ENCODE measurements around the gene CD34. TPM values are rescaled to one million over a fixed set of nuclear protein-coding genes. Genes with fewer than 3 reads are reported as not detected.
"Not testable (repeated sequence)": the region's sequence is repeated elsewhere in the genome, so short reads cannot be mapped to it uniquely, and the experiment has no call there.

Gene CD34
- polyA plus RNA-seq, 1 donor from 2014 or later, result not detected

DNA sequence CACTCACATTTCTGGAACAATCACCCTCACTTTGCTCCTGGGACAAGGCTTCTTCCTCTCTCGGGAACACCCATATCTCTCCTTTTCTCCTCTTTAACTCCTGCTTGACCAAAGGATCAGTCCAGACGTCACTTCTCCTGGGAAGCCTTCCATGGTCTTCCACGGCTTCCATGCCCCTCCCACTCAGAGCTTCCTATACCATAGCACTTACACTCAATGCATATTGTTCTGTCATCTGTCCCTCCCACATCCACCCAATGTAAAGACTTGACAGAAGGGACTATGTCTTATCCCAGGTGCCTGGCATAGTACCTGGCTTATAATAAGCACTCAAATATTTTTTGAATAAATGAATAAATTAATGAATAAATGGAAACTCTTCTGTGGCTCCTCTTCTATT, 28.2 kb downstream of the CD34 start:
- no peaks in the 10 kb centered on the region for H4K20me1 ChIP-seq (ENCODE audit: insufficient read depth)
- TF ChIP-seq TAF1 (IDR thresholded peaks at IDR 0.05; ENCODE audit: low read depth) (no peak), EZH2 (IDR thresholded peaks at IDR 0.05; ENCODE audit: borderline replicate concordance, insufficient read depth, low read length, poor library complexity, severe bottlenecking) (no peak), POLR2AphosphoS5 (IDR thresholded peaks at IDR 0.05) (no peak), RAD21 (conservative IDR thresholded peaks at IDR 0.05) (no peak), EP300 (conservative IDR thresholded peaks at IDR 0.05; ENCODE audit: poor library complexity, severe bottlenecking) (no peak), MXI1 (conservative IDR thresholded peaks at IDR 0.05; ENCODE audit: poor library complexity, severe bottlenecking) (no peak), SMC3 (conservative IDR thresholded peaks at IDR 0.05; ENCODE audit: poor library complexity) (no peak), CTCF (IDR thresholded peaks at IDR 0.05; ENCODE audit: poor library complexity, severe bottlenecking) (no peak)
- TF ChIP-seq, protein P1, sequence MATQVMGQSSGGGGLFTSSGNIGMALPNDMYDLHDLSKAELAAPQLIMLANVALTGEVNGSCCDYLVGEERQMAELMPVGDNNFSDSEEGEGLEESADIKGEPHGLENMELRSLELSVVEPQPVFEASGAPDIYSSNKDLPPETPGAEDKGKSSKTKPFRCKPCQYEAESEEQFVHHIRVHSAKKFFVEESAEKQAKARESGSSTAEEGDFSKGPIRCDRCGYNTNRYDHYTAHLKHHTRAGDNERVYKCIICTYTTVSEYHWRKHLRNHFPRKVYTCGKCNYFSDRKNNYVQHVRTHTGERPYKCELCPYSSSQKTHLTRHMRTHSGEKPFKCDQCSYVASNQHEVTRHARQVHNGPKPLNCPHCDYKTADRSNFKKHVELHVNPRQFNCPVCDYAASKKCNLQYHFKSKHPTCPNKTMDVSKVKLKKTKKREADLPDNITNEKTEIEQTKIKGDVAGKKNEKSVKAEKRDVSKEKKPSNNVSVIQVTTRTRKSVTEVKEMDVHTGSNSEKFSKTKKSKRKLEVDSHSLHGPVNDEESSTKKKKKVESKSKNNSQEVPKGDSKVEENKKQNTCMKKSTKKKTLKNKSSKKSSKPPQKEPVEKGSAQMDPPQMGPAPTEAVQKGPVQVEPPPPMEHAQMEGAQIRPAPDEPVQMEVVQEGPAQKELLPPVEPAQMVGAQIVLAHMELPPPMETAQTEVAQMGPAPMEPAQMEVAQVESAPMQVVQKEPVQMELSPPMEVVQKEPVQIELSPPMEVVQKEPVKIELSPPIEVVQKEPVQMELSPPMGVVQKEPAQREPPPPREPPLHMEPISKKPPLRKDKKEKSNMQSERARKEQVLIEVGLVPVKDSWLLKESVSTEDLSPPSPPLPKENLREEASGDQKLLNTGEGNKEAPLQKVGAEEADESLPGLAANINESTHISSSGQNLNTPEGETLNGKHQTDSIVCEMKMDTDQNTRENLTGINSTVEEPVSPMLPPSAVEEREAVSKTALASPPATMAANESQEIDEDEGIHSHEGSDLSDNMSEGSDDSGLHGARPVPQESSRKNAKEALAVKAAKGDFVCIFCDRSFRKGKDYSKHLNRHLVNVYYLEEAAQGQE (IDR thresholded peaks at IDR 0.05; ENCODE audit: borderline replicate concordance), result no peak
- H3K4me2 ChIP-seq (ENCODE audit: low read length), result no peak overlapping the region
- H3K9me3 ChIP-seq (ENCODE audit: low read length), result no peaks in the 10 kb centered on the region
- no peaks in the 10 kb centered on the region for H3K9me2 ChIP-seq (ENCODE audit: insufficient read depth, low read length)
- H3K9ac ChIP-seq (ENCODE audit: low read length), result no peak overlapping the region
- H3K27me3 ChIP-seq (ENCODE audit: insufficient read depth, low read depth, low read length), result no peaks in the 10 kb centered on the region
- no peak overlapping the region for H3K4me3 ChIP-seq (ENCODE audit: low read length)
- no peak overlapping the region for H3K27ac ChIP-seq (ENCODE audit: low read length)
- H3K36me3 ChIP-seq (ENCODE audit: insufficient read depth, low read length), result no peaks in the 10 kb centered on the region
- no peaks in the 10 kb centered on the region for H3F3A ChIP-seq (ENCODE audit: insufficient read depth, low read length, poor library complexity, severe bottlenecking)
- no peak overlapping the region for H2AFZ ChIP-seq (ENCODE audit: low read depth, low read length)
- H3K79me2 ChIP-seq (replicated peaks; ENCODE audit: insufficient read depth, low read length), result no peaks in the 10 kb centered on the region

GRCh38 chr1:207878939-207879338, 32.0 kb downstream of the CD34 start:
- TF ChIP-seq EZH2 (IDR thresholded peaks at IDR 0.05; ENCODE audit: borderline replicate concordance, insufficient read depth, low read length, poor library complexity, severe bottlenecking) (no peak), CTCF (IDR thresholded peaks at IDR 0.05; ENCODE audit: poor library complexity, severe bottlenecking) (no peak), RAD21 (conservative IDR thresholded peaks at IDR 0.05) (no peak), MXI1 (conservative IDR thresholded peaks at IDR 0.05; ENCODE audit: poor library complexity, severe bottlenecking) (no peak), EP300 (conservative IDR thresholded peaks at IDR 0.05; ENCODE audit: poor library complexity, severe bottlenecking) (no peak), TAF1 (IDR thresholded peaks at IDR 0.05; ENCODE audit: low read depth) (no peak), POLR2AphosphoS5 (IDR thresholded peaks at IDR 0.05) (no peak), SMC3 (conservative IDR thresholded peaks at IDR 0.05; ENCODE audit: poor library complexity) (no peak)
- TF ChIP-seq, protein P1 (IDR thresholded peaks at IDR 0.05; ENCODE audit: borderline replicate concordance), result no peak
- no peak overlapping the region for H3K9ac ChIP-seq (ENCODE audit: low read length)
- H4K20me1 ChIP-seq (ENCODE audit: insufficient read depth), result no peaks in the 10 kb centered on the region

GRCh38 chr1:207877914-207878313, 33.0 kb downstream of the CD34 start:
- H3K79me2 ChIP-seq (replicated peaks; ENCODE audit: insufficient read depth, low read length); H3K9me2 ChIP-seq (ENCODE audit: insufficient read depth, low read length); H3K27ac ChIP-seq (ENCODE audit: low read length); H3K27me3 ChIP-seq (ENCODE audit: insufficient read depth, low read depth, low read length); H3K9ac ChIP-seq (ENCODE audit: low read length); H4K20me1 ChIP-seq (ENCODE audit: insufficient read depth); H2AFZ ChIP-seq (ENCODE audit: low read depth, low read length); H3K9me3 ChIP-seq (ENCODE audit: low read length); H3K36me3 ChIP-seq (ENCODE audit: insufficient read depth, low read length); H3F3A ChIP-seq (ENCODE audit: insufficient read depth, low read length, poor library complexity, severe bottlenecking); H3K4me3 ChIP-seq (ENCODE audit: low read length); H3K4me2 ChIP-seq (ENCODE audit: low read length): not testable (repeated sequence)

More at GRCh38 chr1:207878939-207879338, 32.0 kb downstream of the CD34 start:
- Histone ChIP-seq H3K27me3 (ENCODE audit: insufficient read depth, low read depth, low read length) (no peaks in the 10 kb centered on the region), H3K27ac (ENCODE audit: low read length) (no peak overlapping the region), H3K4me3 (ENCODE audit: low read length) (no peak overlapping the region), H2AFZ (ENCODE audit: low read depth, low read length) (no peak overlapping the region), H3K79me2 (replicated peaks; ENCODE audit: insufficient read depth, low read length) (no peaks in the 10 kb centered on the region), H3K36me3 (ENCODE audit: insufficient read depth, low read length) (no peaks in the 10 kb centered on the region), H3K4me2 (ENCODE audit: low read length) (no peak overlapping the region), H3F3A (ENCODE audit: insufficient read depth, low read length, poor library complexity, severe bottlenecking) (no peaks in the 10 kb centered on the region), H3K9me3 (ENCODE audit: low read length) (no peaks in the 10 kb centered on the region), H3K9me2 (ENCODE audit: insufficient read depth, low read length) (no peaks in the 10 kb centered on the region)

Data from neural cell (in vitro differentiated cells).